Measurements from ENCODE around the gene TXNRD3. TPM values are rescaled to one million over a fixed set of nuclear protein-coding genes. Genes with fewer than 3 reads are reported as not detected.

TXNRD3 gene
- total RNA-seq, 1 experiment from 2014 or later = 8.1 TPM

DNA sequence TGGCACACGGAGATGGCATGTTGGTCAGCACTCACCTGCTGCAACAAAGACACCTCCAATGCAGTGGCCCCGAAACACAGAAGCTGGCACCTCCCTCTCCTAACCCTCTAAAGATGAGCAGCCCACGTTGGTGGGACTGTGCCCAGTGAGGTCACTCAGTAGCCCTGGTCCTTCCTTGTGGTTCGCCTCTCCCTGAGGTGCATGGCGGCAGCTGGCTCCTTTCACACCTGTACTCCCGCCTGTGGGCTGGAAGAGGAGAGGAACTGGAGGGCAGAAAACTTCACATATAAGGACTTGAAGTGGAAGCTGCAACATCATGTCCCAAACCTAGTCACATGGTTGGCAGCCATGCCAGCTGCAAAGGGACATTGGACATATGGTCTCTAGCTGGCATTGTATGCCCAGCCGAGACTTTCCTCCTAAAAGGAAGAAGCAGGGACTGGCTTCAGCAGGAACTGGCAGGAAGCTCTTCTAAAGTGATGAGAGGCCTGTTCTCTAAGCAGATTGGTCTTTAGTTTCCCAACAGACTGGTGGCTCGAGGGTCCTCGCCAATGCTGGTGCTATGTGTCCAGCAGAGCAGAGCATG, 85.4 kb downstream of the TXNRD3 start:
- Histone ChIP-seq H2AFZ (ENCODE audit: low read length) (no peak overlapping the region), H2BK20ac (ENCODE audit: low read depth, low read length, poor library complexity, severe bottlenecking) (no peak overlapping the region), H3K27me3 (ENCODE audit: insufficient read depth, low read length) (no peaks in the 10 kb centered on the region), H4K5ac (ENCODE audit: insufficient read length, low read depth, low read length) (no peak overlapping the region), H2BK5ac (ENCODE audit: insufficient read length, low read length) (no peak overlapping the region), H3K9ac (ENCODE audit: extremely low read depth, insufficient read length, low read length) (no peak overlapping the region), H4K91ac (ENCODE audit: insufficient read length, low read depth, low read length) (no peak overlapping the region), H2AK5ac (ENCODE audit: insufficient read length, low read length) (no peak overlapping the region), H2BK120ac (ENCODE audit: low read depth, low read length, poor library complexity, severe bottlenecking) (no peak overlapping the region), H3K4me1 (ENCODE audit: insufficient read depth, low read length) (no peaks in the 10 kb centered on the region), H2BK12ac (ENCODE audit: insufficient read length, low read depth, low read length) (no peak overlapping the region), H3K79me1 (ENCODE audit: insufficient read depth, low read depth, low read length, poor library complexity, severe bottlenecking) (no peaks in the 10 kb centered on the region), H3K18ac (ENCODE audit: insufficient read length, low read depth, low read length) (no peak overlapping the region), H3K79me2 (ENCODE audit: insufficient read depth, low read length) (no peaks in the 10 kb centered on the region), H3K9me3 (ENCODE audit: control insufficient read depth, low read depth, low read length) (no peaks in the 10 kb centered on the region), H3K23ac (ENCODE audit: insufficient read length, low read depth, low read length) (no peak overlapping the region), H4K8ac (replicated peaks; ENCODE audit: insufficient read length, low read depth, low read length) (no peak overlapping the region), H2BK15ac (ENCODE audit: low read depth, low read length) (no peak overlapping the region), H3K23me2 (ENCODE audit: insufficient read length, low read depth, low read length, poor library complexity, severe bottlenecking) (no peaks in the 10 kb centered on the region), H3K4me2 (ENCODE audit: insufficient read depth, insufficient read length, low read length) (no peak overlapping the region), H3K14ac (ENCODE audit: insufficient read depth, low read length) (no peak overlapping the region), H3K4ac (ENCODE audit: low read depth, low read length) (no peak overlapping the region), H4K20me1 (ENCODE audit: control insufficient read depth, insufficient read depth, insufficient read length) (no peaks in the 10 kb centered on the region), H3K56ac (ENCODE audit: insufficient read length, low read depth, low read length) (no peak overlapping the region), H3K27ac (ENCODE audit: insufficient read length, low read depth, low read length) (no peak overlapping the region), H3T11ph (ENCODE audit: low read length) (no peak overlapping the region)
- Mint-ChIP-seq H3K36me3 (ENCODE audit: insufficient read depth in 1 of 3, low read depth in 3 of 3) (no peaks in the 10 kb centered on the region), H3K27ac (no peak overlapping the region), H3K27me3 (ENCODE audit: low read depth) (peaks cover 2% of the 10 kb centered on the region; the same call in 1 of the 2 replicates), H3K4me3 (no peak overlapping the region), H3K9me3 (no peaks in the 10 kb centered on the region), H3K4me1 (peaks cover 6 to 7% of the 10 kb centered on the region in 2 experiments; a peak in 3 of 4 replicates)
- TF ChIP-seq, protein P1, sequence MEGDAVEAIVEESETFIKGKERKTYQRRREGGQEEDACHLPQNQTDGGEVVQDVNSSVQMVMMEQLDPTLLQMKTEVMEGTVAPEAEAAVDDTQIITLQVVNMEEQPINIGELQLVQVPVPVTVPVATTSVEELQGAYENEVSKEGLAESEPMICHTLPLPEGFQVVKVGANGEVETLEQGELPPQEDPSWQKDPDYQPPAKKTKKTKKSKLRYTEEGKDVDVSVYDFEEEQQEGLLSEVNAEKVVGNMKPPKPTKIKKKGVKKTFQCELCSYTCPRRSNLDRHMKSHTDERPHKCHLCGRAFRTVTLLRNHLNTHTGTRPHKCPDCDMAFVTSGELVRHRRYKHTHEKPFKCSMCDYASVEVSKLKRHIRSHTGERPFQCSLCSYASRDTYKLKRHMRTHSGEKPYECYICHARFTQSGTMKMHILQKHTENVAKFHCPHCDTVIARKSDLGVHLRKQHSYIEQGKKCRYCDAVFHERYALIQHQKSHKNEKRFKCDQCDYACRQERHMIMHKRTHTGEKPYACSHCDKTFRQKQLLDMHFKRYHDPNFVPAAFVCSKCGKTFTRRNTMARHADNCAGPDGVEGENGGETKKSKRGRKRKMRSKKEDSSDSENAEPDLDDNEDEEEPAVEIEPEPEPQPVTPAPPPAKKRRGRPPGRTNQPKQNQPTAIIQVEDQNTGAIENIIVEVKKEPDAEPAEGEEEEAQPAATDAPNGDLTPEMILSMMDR (conservative IDR thresholded peaks at IDR 0.05) = no peak
- WGBS (ENCODE audit: extremely low coverage, insufficient read length, low lambda C conversion rate) = no CpG with 5 or more reads among the region's 9 CpGs
- DNase-seq = no peak

Data from H9 (cell line).